ENCODE data around the gene DISP2. TPM values are rescaled to one million over a fixed set of nuclear protein-coding genes. Genes with fewer than 3 reads are reported as not detected.

The DISP2 gene
- total RNA-seq, 1 experiment from 2014 or later, result 0.21 TPM

DNA sequence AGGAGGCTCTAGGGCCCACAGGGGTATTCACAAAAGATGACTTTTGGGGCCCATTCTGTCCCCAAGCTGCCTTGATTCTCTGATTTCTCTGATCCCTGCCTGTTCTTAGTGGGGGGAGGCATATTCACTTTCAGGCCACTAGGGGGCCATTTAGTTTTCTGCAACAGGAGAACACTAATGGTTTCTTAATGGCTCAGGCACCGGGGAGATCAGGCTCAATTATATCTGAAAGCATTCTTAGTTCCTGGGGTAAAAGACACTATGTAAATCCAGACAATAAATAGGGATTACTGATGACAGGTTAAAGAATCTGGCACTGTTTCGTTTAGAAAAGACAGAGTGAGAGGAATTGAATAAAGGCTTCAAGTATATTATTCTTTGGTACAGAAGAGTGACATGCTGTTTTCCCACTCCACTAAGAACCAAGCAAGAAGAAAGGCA lies 37.1 kb upstream of the DISP2 start:
- peaks cover 34% of the 10 kb centered on the region for H3K4me1 ChIP-seq (replicated peaks)
- H3K4me3 ChIP-seq, result no peak overlapping the region
- peaks cover 21% of the 10 kb centered on the region for H3K36me3 ChIP-seq
- H3K9me3 ChIP-seq (replicated peaks), result no peaks in the 10 kb centered on the region
- no peaks in the 10 kb centered on the region for H3K27me3 ChIP-seq (replicated peaks)
- no peak overlapping the region for H3K27ac ChIP-seq
- peak in 1 of 2 experiments; percentile 67 for DNase-seq (ENCODE audit: low read depth in 1 of 2, low spot score in 2 of 2)

DNA sequence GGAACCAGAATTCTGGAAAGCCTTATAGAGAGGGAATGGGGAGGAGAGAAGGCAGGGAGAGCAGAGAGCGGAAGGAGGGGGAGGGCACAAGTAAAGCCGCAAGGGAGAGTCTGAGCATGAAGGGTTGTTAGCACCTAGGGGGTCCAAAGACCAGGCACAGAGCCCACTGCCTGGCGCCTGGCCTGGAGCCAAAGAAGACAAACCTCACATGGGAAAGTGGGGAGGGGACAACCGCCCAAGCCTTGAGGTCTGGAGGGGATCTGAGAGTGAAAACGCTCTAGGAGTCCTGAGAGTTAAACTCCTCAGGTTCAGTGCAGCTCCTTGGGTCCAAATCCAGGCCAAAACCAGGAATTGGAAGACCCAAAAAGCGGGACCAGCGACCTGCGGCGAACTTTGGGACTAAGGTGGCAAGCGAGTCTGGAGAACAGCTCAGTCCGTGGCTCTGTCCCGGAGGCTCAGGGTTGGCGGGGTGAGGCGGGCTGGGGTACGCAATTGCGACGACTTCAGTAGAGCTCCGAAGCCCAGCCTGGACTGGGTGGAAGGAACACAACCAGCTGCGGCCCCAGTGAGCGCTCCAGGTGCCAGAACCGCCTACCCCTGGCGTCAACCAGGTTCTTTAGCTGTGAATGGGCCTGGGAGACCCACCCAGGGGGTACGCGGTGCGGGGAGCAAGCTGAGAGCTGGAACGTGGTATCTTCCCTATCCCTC lies 35.3 kb upstream of the DISP2 start:
- peak overlapping the region; percentile 91 for H3K4me3 ChIP-seq

DNA sequence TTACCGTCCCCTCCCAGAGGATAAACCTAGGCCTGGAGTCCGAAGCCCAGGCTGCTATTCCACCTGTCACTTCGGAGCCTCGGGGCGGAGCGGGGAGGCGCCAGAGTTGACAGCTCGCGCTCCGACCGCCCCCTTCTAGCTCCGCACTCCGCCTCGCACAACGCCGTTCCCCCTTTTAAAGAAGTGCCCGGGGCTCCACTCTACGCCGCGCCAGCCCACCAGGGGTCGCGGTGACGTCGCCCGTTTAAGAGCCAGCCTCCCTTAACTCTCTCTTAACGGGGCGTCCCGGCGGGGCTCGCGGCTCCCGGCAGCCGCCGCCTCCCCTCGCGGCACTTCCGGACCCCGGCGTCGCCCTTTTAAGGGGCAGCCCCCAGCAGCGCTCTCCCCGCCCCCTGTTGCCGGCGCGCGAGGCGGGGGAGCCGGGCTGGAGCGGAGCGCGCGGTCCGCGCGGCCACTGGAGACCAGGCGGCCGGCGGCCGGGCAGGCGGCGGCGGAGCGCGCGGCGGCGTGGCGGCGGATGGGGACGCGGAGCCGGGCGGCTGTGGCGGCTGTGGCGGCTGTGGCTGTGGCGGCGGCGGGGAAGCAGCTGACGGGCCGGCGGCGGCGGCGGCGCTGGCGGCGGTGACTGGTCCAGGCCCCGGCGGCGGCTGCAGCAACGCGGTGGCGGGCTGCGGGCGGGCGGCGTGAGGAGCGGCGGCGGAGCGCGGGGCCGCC lies 34.6 kb upstream of the DISP2 start, which contains the start of gene INAFM2:
INAFM2 (plus strand) TSS at position 454 of the 714 bp plus-strand sequence. CDS start 364 bp downstream, outside the sequence.
- H3K9me3 ChIP-seq (replicated peaks), result no peaks in the 10 kb centered on the region
- H3K27ac ChIP-seq, result peak within 1 kb of the TSS; percentile 36
- DNase-seq (ENCODE audit: low read depth in 1 of 2, low spot score in 2 of 2), result peak; percentile 97 to 99
- peaks cover 40% of the 10 kb centered on the region for H3K36me3 ChIP-seq
- H3K27me3 ChIP-seq (replicated peaks), result no peaks in the 10 kb centered on the region
- peaks cover 58% of the 10 kb centered on the region for H3K4me1 ChIP-seq (replicated peaks)
- H3K4me3 ChIP-seq, result peak within 1 kb of the TSS; percentile 91

More for the DNA sequence above, 35.3 kb upstream of the DISP2 start:
- Histone ChIP-seq H3K9me3 (replicated peaks) (no peaks in the 10 kb centered on the region), H3K27me3 (replicated peaks) (no peaks in the 10 kb centered on the region), H3K27ac (no peak overlapping the region), H3K36me3 (peaks cover 38% of the 10 kb centered on the region), H3K4me1 (replicated peaks) (peaks cover 51% of the 10 kb centered on the region)
- peak; percentile 75 to 78 for DNase-seq (ENCODE audit: low read depth in 1 of 2, low spot score in 2 of 2)

DNA sequence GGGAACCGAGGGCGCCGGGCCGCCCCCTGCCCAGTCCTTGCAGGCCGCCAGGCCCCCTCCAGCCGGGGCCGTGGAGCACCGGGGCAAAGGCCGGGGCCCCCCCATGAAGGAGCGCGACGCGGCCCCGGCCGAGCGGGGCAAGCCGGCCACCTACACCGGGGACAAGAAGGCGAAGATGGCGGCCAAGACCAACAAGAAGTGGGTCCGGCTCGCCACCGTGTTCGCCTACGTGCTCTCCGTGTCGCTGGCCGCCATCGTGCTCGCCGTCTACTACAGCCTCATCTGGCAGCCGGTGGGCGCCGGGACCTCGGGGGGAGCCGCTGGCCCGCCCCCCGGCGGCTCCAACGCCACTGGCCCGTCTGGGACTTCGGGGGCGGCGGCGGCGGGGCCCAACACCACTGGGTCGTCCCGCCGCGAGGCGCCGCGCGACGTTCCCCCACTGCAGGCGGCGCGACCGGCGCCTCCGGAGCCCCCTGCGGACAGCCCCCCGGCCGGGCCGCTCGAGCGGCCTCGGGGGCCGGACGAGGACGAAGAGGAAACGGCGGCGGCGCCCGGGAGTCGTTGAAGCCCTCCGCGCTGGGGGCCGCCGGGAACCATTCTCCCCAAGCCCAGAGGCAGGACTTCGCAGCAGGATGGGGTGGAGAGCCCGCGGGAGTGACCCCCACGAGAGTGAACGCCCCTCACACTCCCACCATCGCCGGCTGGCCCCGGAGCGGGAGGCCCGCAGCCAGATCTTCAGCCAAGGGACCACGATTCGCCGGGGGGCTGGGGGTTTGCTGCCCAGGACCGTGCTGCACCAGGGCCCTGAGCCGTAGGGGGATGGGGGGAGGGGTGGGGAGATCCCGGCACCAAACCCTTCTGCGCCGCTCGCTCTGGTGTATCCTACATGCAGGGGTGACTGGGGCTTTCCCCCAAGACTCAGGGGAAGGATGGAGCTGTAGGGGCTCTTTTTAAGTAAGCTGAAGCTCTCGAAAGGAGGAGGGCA lies 33.8 kb upstream of the DISP2 start:
- H3K27ac ChIP-seq, result peak overlapping the region; percentile 36
- no peaks in the 10 kb centered on the region for H3K9me3 ChIP-seq (replicated peaks)
- H3K36me3 ChIP-seq, result peaks cover 42% of the 10 kb centered on the region
- peak overlapping the region; percentile 91 for H3K4me3 ChIP-seq
- peak in 1 of 2 experiments; percentile 35 for DNase-seq (ENCODE audit: low read depth in 1 of 2, low spot score in 2 of 2)
- no peaks in the 10 kb centered on the region for H3K27me3 ChIP-seq (replicated peaks)
- H3K4me1 ChIP-seq (replicated peaks), result peaks cover 67% of the 10 kb centered on the region

DNA sequence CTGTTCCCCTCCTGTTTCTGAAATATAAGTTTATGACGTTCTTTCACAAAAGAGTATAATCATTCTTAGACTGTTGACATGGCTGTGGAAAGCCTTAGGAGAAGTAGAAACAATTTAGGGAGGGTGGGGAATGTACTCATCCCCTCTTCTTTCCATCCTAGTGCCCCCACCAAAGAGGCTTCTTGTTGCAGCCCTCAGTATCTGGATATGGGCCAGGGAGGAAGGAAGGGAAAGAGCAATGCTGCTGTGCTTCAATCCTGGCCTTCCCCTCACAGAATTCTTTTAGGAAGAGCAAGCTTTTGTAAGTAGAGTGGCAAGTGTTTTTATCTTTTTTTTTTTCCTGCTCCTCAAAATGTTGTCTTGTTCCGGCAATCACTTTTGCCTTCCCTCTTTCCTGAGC lies 32.8 kb upstream of the DISP2 start:
- Histone ChIP-seq H3K4me1 (replicated peaks) (peaks cover 76% of the 10 kb centered on the region), H3K9me3 (replicated peaks) (no peaks in the 10 kb centered on the region), H3K27me3 (replicated peaks) (no peaks in the 10 kb centered on the region), H3K4me3 (peak overlapping the region; percentile 91), H3K27ac (no peak overlapping the region), H3K36me3 (peaks cover 51% of the 10 kb centered on the region)
- DNase-seq (ENCODE audit: low read depth in 1 of 2, low spot score in 2 of 2), result peak in 1 of 2 experiments; percentile 41

DNA sequence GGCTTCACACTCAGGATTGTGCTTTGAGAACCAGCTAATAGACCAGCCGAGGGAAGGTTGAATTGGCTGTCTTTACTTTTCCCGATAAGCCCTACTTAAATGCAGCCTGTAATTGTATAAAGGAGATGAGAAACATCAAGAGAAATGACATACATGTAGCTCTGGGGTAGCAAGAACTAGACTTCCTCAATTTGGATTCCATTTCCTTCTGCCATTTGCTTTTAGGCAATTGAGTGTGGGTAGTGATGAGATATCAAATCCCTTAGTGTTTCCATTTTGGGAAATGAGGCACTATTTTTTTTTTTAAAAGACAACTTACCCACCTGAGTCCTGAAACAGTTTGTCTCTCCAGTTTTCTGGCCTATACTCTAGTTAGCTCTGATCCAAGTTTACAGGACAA lies 32.3 kb upstream of the DISP2 start:
- no peaks in the 10 kb centered on the region for H3K9me3 ChIP-seq (replicated peaks)

DNA sequence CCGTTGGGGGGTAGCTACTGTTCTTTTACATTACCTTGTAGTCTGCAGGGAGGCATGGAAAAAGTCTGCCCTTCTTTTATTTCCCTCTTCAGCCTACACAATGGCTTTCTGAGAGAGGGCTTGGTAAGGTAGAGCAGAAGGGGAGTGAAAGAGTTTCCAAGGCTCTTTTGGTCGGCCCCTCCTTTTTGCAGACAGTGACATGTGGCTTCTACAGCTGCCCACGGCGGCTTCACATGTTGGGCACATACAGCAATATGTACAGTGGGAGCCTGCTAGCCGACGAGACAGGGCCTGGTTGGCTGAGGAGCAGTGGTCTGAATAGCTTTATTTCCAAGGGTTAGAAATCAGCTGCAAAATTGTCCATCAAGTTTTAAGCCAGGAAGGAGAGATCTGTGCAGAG lies 30.6 kb upstream of the DISP2 start:
- peak overlapping the region; percentile 89 for H3K27ac ChIP-seq
- DNase-seq (ENCODE audit: low read depth in 1 of 2, low spot score in 2 of 2), result peak in 1 of 2 experiments; percentile 46
- no peaks in the 10 kb centered on the region for H3K27me3 ChIP-seq (replicated peaks)
- no peaks in the 10 kb centered on the region for H3K9me3 ChIP-seq (replicated peaks)
- peaks cover 83% of the 10 kb centered on the region for H3K4me1 ChIP-seq (replicated peaks)
- H3K4me3 ChIP-seq, result peak overlapping the region; percentile 1
- peaks cover 73% of the 10 kb centered on the region for H3K36me3 ChIP-seq

More for the DNA sequence above, 32.3 kb upstream of the DISP2 start:
- H3K27ac ChIP-seq, result no peak overlapping the region
- H3K36me3 ChIP-seq, result peaks cover 56% of the 10 kb centered on the region
- peaks cover 79% of the 10 kb centered on the region for H3K4me1 ChIP-seq (replicated peaks)
- no peak for DNase-seq (ENCODE audit: low read depth in 1 of 2, low spot score in 2 of 2)
- H3K27me3 ChIP-seq (replicated peaks), result no peaks in the 10 kb centered on the region
- peak overlapping the region; percentile 91 for H3K4me3 ChIP-seq

DNA sequence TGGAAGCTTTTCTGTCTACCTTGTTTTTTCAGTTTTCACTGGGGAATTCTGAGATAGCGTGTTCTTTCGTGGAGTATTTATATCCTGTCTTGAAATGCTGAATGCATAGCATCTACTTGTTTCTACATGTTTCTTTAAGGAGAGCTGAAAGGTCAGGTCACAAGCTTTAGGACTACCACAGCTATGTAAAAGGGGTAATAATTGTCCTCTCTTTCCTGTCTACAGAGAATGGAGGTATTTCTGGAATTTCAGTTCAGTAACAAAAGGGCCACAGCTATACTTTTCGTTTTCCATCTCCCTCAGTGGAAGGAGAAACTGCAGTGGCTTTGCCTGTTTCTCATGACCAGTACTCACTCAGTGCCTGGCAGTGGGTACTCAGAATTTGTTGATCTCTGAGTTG lies 29.8 kb upstream of the DISP2 start:
- H3K4me3 ChIP-seq, result peak overlapping the region; percentile 1
- no peaks in the 10 kb centered on the region for H3K9me3 ChIP-seq (replicated peaks)
- peak in 1 of 2 experiments; percentile 89 for DNase-seq (ENCODE audit: low read depth in 1 of 2, low spot score in 2 of 2)
- H3K27me3 ChIP-seq (replicated peaks), result no peaks in the 10 kb centered on the region
- peaks cover 78% of the 10 kb centered on the region for H3K4me1 ChIP-seq (replicated peaks)
- H3K36me3 ChIP-seq, result peaks cover 80% of the 10 kb centered on the region
- peak overlapping the region; percentile 89 for H3K27ac ChIP-seq

DNA sequence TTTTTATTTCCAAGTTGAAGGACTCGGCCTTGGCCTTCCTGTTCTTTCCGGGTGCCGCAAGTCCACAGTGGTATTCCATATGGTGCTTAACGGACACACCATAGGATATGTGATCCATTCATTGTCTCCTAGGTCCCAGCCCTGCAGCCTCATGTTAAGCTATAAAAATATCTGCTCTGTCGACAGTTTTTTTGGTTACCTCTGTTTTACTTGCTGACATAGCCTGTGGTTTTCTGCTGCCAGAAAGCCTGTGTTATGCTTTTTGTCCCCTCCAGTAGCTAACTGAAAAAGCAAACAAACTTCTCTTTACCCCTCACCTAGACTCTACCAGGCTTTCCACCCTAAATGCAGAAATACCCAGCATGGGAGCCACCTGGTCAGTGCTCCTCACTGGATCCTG lies 29.3 kb upstream of the DISP2 start:
- Histone ChIP-seq H3K27me3 (replicated peaks) (no peaks in the 10 kb centered on the region), H3K4me3 (peak overlapping the region; percentile 1; the same call in 1 of the 2 replicates), H3K9me3 (replicated peaks) (no peaks in the 10 kb centered on the region), H3K27ac (peak overlapping the region; percentile 89), H3K4me1 (replicated peaks) (peaks cover 80% of the 10 kb centered on the region), H3K36me3 (peaks cover 85% of the 10 kb centered on the region)
- peak in 1 of 2 experiments; percentile 72 for DNase-seq (ENCODE audit: low read depth in 1 of 2, low spot score in 2 of 2)

DNA sequence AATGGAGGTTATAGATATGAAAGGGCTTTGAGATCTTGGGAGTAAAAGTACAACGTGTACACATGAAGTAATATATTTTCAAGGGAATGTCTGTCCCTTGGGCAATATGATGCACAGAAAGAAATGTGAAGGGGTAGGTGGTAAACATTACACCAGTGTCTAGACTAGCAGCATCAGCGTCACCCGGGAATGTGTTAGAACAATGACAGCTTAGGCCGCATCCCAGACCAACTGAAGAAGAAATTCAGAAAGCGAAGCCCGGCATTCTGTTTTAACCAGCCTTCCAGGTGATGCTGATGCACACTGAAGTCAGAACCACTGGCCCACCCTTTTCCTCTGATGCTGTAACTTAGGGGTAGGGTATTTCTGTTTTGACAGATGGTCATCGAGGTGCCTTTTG lies 28.2 kb upstream of the DISP2 start:
- Histone ChIP-seq H3K27ac (peak overlapping the region; percentile 89), H3K4me1 (replicated peaks) (peaks cover 90% of the 10 kb centered on the region), H3K4me3 (no peak overlapping the region), H3K27me3 (replicated peaks) (no peaks in the 10 kb centered on the region), H3K36me3 (peaks cover 85% of the 10 kb centered on the region), H3K9me3 (replicated peaks) (no peaks in the 10 kb centered on the region)
- DNase-seq (ENCODE audit: low read depth in 1 of 2, low spot score in 2 of 2), result peak in 1 of 2 experiments; percentile 62

DNA sequence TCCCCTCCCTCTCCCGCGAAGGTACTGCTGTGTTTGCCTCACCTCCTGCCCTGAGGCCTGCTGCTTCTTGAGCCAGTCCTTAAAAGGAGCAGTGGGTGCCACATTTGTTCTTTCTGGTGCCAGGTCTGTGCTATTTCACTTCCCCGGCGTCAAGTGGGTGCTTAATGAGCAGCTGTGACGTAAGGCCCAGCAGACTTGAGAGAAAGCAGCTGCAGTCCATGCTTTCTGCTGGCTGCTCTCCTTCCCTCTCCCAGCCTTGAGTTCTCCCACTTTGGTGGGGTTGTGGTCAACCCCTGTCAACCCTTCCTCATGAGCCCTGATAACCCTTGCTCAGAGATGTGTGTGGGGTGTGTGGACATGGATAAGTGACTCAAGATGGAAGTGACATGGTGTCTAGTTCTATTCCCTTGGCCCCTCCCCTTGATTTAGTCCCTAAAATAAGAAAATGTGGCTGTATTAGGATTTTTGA lies 27.6 kb upstream of the DISP2 start:
- Histone ChIP-seq H3K9me3 (replicated peaks) (no peaks in the 10 kb centered on the region), H3K27ac (peak overlapping the region; percentile 89), H3K36me3 (peaks cover 87% of the 10 kb centered on the region), H3K27me3 (replicated peaks) (no peaks in the 10 kb centered on the region), H3K4me1 (replicated peaks) (peaks cover 92% of the 10 kb centered on the region), H3K4me3 (no peak overlapping the region)
- no peak for DNase-seq (ENCODE audit: low read depth in 1 of 2, low spot score in 2 of 2)

DNA sequence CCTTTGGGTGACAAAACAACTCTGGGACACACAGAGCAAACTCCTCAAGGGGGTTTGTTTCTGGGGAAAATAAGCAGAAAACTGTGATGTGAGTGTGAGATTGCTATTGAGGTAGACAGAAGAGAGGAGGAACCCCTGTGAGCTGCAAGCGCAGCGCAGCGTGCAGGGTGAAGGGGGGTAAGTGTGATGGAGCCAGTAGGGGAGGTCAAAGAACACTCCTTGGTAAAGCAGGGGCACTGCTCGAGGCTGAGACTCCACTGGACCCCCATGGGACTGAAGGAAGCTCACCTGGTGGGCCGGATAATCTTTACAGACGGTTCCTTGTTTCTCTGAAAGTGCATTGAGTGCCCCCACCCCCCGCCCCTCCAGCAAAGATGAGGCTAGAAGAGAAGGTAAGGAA lies 27.0 kb upstream of the DISP2 start:
- no peaks in the 10 kb centered on the region for H3K27me3 ChIP-seq (replicated peaks)
- H3K9me3 ChIP-seq (replicated peaks), result no peaks in the 10 kb centered on the region
- H3K27ac ChIP-seq, result peak overlapping the region; percentile 89; the same call in 1 of the 2 replicates
- peaks cover 87% of the 10 kb centered on the region for H3K36me3 ChIP-seq
- H3K4me1 ChIP-seq (replicated peaks), result peaks cover 92% of the 10 kb centered on the region
- no peak overlapping the region for H3K4me3 ChIP-seq
- DNase-seq (ENCODE audit: low read depth in 1 of 2, low spot score in 2 of 2), result no peak

DNA sequence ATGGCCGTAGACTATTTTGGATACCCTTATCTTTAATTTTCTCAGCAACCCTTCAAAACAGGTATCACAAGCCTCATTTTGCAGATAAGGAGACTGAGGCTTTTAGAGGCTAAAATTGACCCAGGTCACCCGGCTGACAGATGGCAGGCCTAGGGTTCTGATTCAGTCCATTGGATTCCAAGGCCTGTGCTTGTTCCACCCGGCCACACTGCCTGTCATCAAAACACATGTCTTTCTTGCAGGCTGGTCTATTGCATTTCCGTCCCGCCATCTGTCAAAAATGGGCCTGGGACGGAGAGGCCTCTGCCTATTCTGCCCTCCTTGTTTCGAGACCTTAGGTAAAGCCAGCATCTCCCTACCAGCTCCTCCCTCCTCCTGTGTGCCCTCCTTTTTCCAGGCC lies 26.4 kb upstream of the DISP2 start:
- Histone ChIP-seq H3K4me1 (replicated peaks) (peaks cover 92% of the 10 kb centered on the region), H3K27ac (no peak overlapping the region)

More for the DNA sequence above, 26.4 kb upstream of the DISP2 start:
- Histone ChIP-seq H3K4me3 (no peak overlapping the region), H3K9me3 (replicated peaks) (no peaks in the 10 kb centered on the region), H3K27me3 (replicated peaks) (no peaks in the 10 kb centered on the region), H3K36me3 (peaks cover 87% of the 10 kb centered on the region)
- no peak for DNase-seq (ENCODE audit: low read depth in 1 of 2, low spot score in 2 of 2)
